T-helper 1 cell treated with Interleukin-12 subunit alpha and Interleukin-12 subunit beta and Interleukin-4 antibody, amounts not matched to agents 30 μg/mL and 1 μg/mL, for 36 hours (primary cell): ENCODE measurements around the gene DTX2.
"Not testable (repeated sequence)": the region's sequence is repeated elsewhere in the genome, so short reads cannot be mapped to it uniquely, and the experiment has no call there.

Experiments
- H3K27ac Mint-ChIP-seq: one replicate; pipeline ENCODE4 v1.8.0; 2021; ENCODE audit warnings: mild to moderate bottlenecking, mixed read lengths
- H3K27me3 Mint-ChIP-seq: one replicate; pipeline ENCODE4 v1.8.0; 2021; ENCODE audit warnings: low read depth, mixed read lengths
- H3K36me3 Mint-ChIP-seq: one replicate; pipeline ENCODE4 v1.8.0; 2021; ENCODE audit warnings: low read depth, mixed read lengths
- H3K4me1 Mint-ChIP-seq: one replicate; pipeline ENCODE4 v1.8.0; 2021; ENCODE audit warnings: low read depth, mixed read lengths
- H3K4me3 Mint-ChIP-seq: one replicate; pipeline ENCODE4 v1.8.0; 2021; ENCODE audit warnings: mild to moderate bottlenecking, moderate library complexity, mixed read lengths
- H3K9me3 Mint-ChIP-seq: one replicate; pipeline ENCODE4 v1.8.0; 2021; ENCODE audit warnings: mixed read lengths

The DTX2 gene

DNA sequence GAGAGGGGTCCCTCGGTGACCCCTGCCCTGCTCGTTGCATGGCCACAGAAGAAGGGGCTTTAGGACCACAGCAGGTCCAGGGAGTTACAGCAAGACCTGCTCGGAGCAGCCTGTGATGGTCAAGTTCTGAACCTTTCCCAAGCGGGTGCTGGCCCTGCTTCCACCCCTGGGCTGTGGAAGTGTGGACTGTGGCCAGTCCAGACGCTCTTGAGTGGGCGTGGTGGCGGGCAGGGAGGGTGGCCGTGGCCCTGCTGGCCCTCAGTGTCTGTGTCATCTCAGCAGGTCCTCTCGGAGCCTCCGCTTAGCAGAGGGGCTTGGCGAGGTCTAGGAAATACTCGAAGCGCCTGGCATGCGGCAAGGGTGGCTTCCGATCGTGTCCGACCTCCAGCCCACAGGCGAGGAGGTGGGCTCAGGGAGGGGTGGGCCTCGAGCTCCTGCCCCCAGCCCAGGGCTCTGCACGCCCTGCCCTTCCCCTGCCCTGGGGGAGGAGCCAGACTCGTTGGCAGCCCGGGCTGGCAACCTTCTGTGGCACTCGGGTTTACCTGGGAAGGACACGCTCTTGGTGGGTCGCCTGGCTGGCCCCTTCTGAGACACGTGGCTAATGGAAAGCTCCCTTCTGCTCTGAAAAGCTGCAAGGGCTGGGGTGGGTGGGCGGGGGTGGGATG lies 36.5 kb downstream of the DTX2 start:
- H3K9me3 Mint-ChIP-seq, H3K27ac Mint-ChIP-seq, H3K4me3 Mint-ChIP-seq, H3K36me3 Mint-ChIP-seq, H3K4me1 Mint-ChIP-seq, H3K27me3 Mint-ChIP-seq: not testable (repeated sequence)

DNA sequence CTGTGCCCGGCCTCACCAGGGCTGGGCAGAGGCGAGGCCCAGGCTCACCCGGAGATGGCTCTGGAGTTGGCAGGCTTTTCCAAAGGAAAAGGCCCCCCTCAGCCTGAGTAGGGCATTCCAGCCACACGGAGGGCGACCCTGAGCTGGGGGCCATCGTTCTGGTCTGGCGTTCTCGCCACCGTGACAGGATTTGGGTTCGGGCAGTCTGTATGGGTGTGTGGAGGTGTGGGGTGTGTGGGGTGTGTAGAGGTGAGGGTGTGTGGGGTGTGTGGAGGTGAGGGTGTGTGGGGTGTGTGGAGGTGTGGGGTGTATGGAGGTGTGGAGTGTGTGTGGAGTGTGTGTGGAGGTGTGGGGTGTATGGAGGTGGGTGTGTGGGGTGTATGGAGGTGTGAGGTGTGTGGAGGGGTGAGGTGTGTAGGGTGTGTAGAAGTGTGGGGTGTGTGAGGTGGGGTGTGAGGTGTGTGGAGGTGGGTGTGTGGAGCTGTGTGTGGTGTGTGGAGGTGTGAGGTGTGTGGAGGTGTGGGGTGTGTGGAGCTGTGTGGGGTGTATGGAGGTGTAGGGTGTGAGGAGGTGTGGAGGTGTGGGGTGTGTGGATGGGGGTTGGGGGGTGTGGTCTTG lies 37.2 kb downstream of the DTX2 start:
- not testable (repeated sequence) for H3K9me3 Mint-ChIP-seq, H3K4me1 Mint-ChIP-seq, H3K36me3 Mint-ChIP-seq, H3K4me3 Mint-ChIP-seq, H3K27ac Mint-ChIP-seq, H3K27me3 Mint-ChIP-seq

- H3K36me3 Mint-ChIP-seq, H3K27ac Mint-ChIP-seq, H3K4me1 Mint-ChIP-seq, H3K9me3 Mint-ChIP-seq, H3K4me3 Mint-ChIP-seq, H3K27me3 Mint-ChIP-seq: not testable (repeated sequence)
Measured at GRCh38 chr7:76499201-76499923, 37.9 kb downstream of the DTX2 start.

DNA sequence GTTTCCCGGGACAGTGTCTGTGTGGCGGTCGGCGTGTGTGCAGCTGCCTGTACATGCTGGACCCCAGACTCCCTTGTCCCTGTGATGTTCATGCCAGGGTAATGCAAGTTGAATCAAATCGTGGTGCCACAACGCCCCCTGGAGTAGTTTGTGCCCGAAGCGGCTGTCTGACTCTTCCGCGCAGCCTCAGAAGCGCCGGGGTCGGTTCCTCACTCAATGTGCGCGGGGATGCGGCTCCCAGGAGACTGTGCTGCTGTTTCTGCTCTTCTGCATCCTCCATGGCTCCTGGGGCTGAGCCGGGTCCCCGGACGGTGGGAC lies 38.4 kb downstream of the DTX2 start:
- not testable (repeated sequence) for H3K27me3 Mint-ChIP-seq, H3K27ac Mint-ChIP-seq, H3K9me3 Mint-ChIP-seq

DNA sequence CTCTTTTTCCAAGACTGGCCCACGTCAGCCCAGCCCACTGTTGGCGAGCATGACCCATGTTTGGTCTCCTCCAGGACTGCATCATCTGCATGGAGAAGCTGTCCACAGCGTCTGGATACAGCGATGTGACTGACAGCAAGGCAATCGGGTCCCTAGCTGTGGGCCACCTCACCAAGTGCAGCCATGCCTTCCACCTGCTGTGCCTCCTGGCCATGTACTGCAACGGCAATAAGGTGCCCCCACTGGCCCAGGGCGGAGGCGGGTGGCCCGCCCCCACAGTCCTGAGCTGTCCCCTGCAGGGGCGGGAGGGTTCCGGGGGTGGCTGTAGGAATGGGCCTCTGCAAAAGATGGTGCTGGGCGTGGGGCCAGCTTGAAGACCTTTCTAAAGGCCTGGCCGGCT lies 40.7 kb downstream of the DTX2 start:
- not testable (repeated sequence) for H3K27ac Mint-ChIP-seq, H3K9me3 Mint-ChIP-seq, H3K36me3 Mint-ChIP-seq, H3K4me1 Mint-ChIP-seq, H3K27me3 Mint-ChIP-seq, H3K4me3 Mint-ChIP-seq

More for the DNA sequence above, 38.4 kb downstream of the DTX2 start:
- not testable (repeated sequence) for H3K4me3 Mint-ChIP-seq, H3K4me1 Mint-ChIP-seq, H3K36me3 Mint-ChIP-seq

DNA sequence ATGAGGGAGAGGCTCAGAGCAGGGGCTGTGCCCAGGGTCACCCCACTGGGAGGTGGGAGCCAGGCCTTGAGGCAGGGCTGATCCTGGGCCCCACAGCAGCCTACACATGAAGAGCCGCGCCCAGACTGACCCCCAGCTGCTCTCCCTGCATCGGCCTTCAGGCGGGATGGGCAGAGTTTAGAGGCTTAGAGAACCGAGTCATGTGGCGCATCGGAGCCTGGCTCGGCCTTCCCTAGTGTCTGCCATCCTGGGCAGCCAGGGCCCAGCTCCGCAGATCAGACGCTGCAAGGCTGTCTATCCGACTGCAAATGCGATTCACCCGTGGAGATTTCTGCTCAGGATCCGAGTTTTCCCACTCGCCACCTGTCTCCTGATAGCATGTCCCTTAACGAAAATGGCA lies 41.3 kb downstream of the DTX2 start:
- H3K27ac Mint-ChIP-seq, H3K36me3 Mint-ChIP-seq, H3K4me3 Mint-ChIP-seq, H3K4me1 Mint-ChIP-seq, H3K9me3 Mint-ChIP-seq, H3K27me3 Mint-ChIP-seq: not testable (repeated sequence)

DNA sequence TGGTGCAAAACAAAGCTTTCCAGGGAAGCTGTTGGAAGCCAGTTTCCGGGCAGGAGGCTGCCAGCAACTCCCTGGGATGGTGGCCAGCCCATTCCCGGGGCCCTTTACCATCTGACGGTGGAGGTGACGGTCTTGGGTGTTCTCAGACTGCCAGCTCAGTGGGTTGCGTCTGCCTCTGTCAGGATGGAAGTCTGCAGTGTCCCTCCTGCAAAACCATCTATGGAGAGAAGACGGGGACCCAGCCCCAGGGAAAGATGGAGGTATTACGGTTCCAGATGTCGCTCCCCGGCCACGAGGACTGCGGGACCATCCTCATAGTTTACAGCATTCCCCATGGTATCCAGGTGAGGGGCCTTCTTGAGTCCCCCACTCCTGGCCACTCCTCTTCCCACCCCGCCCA lies 41.7 kb downstream of the DTX2 start:
- not testable (repeated sequence) for H3K4me1 Mint-ChIP-seq, H3K4me3 Mint-ChIP-seq, H3K36me3 Mint-ChIP-seq, H3K27me3 Mint-ChIP-seq, H3K9me3 Mint-ChIP-seq, H3K27ac Mint-ChIP-seq

- peak overlapping the region; percentile 26 for H3K27ac Mint-ChIP-seq
- H3K4me1 Mint-ChIP-seq, H3K27me3 Mint-ChIP-seq, H3K4me3 Mint-ChIP-seq, H3K36me3 Mint-ChIP-seq, H3K9me3 Mint-ChIP-seq: not testable (repeated sequence)
Measured at GRCh38 chr7:76504351-76505167, 43.0 kb downstream of the DTX2 start.

DNA sequence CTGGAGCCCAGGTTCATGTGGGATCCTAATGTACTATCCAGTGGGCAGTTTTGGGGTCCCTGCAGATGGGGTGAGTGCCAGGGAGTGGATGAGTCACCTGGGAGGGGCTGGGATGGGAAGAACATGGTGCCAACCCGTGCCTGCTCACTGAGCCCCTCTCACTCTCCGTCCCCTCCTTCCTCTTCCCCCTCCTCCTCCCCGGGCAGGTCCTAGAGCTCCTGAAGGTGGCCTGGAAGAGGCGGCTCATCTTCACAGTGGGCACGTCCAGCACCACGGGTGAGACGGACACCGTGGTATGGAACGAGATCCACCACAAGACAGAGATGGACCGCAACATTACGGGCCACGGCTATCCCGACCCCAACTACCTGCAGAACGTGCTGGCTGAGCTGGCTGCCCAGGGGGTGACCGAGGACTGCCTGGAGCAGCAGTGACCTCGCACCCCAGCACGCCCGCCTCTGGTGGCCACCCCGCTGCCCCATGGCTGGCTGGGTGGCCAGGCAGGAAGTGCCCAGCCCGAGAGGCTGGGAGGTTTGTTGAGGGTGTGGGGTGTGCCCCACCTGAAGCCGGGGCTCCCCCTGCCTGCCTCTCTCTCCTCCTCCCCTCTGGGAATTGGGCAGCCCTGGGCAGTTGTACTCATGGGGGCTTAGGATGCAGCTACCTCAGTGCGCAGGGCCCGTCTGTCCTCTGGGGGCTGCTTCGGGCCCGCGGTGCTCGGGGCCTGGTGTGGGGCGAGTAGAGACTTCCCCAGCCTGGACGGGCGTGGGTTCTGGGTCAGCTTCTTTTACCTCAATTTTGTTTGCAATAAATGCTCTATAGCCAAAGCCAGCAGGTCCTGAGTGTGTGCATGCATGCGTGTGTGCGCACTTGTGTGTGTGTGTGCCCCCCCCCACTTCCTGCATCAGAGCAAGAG lies 43.9 kb downstream of the DTX2 start:
- peaks cover 6% of the 10 kb centered on the region for H3K36me3 Mint-ChIP-seq
- H3K4me1 Mint-ChIP-seq: peaks cover 4% of the 10 kb centered on the region
- no peaks in the 10 kb centered on the region for H3K9me3 Mint-ChIP-seq
- H3K4me3 Mint-ChIP-seq: no peak overlapping the region
- H3K27ac Mint-ChIP-seq: no peak overlapping the region
- H3K27me3 Mint-ChIP-seq: no peaks in the 10 kb centered on the region

DNA sequence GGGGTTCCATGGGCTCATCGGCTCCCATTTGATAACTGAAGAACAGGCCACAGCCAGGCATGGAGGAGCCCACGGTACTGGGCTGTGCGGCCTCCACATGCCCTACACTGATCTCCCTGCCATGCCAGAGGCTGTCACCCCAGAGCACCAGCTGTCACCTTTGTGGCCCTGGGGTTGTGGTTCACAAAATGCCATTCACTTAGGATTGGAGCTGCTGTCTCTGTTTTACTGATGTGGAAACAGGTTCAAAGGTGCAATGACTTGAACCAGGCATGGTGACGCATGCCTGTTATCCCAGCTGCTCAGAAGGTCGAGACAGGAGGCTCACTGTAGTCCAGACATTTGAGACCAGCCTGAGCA lies 44.6 kb downstream of the DTX2 start:
- Mint-ChIP-seq H3K9me3 (no peaks in the 10 kb centered on the region), H3K4me3 (no peak overlapping the region), H3K4me1 (peaks cover 4% of the 10 kb centered on the region), H3K36me3 (peaks cover 6% of the 10 kb centered on the region), H3K27me3 (no peaks in the 10 kb centered on the region), H3K27ac (no peak overlapping the region)

- H3K4me1 Mint-ChIP-seq, H3K27ac Mint-ChIP-seq, H3K36me3 Mint-ChIP-seq, H3K9me3 Mint-ChIP-seq, H3K4me3 Mint-ChIP-seq, H3K27me3 Mint-ChIP-seq: not testable (repeated sequence)
Measured at GRCh38 chr7:76506643-76507042, 45.1 kb downstream of the DTX2 start.

DNA sequence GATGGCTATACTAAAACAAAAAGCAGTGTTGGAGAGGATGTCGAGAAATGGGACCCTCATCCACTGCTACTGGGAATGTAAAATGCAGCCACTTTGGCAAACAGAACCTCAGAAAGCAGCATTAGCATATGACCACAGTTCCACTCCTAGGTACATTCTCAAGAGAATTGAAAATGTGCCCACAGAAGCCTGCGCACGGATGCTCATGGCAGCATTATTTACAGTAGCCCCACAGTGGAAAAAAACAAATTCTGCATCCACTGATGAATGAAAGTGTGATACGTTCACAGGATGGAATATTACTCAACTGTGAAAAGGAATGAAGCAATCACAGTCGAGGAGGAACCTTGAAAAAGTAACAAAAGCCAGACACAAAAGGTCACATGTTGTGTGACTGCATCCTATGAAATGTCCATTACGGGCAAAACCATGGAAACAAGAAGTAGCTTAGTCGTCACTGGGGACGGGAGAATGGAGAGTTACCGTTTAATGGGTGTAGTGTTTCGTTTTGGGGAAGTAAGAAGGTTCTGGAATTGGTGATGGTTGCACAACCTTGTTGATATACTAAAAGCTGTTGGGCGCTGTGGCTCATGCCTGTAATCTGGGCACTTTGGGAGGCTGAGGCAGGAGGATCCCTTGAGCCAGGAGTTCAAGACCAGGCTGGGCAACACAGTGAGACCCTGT lies 46.4 kb downstream of the DTX2 start:
- Mint-ChIP-seq H3K4me1 (peaks cover 4% of the 10 kb centered on the region), H3K9me3 (no peaks in the 10 kb centered on the region), H3K4me3 (no peak overlapping the region), H3K27ac (no peak overlapping the region), H3K36me3 (peaks cover 2% of the 10 kb centered on the region), H3K27me3 (no peaks in the 10 kb centered on the region)

GRCh38 chr7:76509931-76510877 lies 48.7 kb downstream of the DTX2 start, which contains the start of gene UPK3B:
UPK3B (plus strand) TSS chr7:76510552; CDS start chr7:76510653, 101 bp downstream.
- Mint-ChIP-seq H3K9me3 (no peaks in the 10 kb centered on the region), H3K36me3 (no peaks in the 10 kb centered on the region), H3K27me3 (no peaks in the 10 kb centered on the region), H3K4me3 (no peak within 1 kb of the TSS), H3K4me1 (peaks cover 4% of the 10 kb centered on the region), H3K27ac (no peak within 1 kb of the TSS)
